ENCODE results near the gene CFAP61.

Gene CFAP61

DNA sequence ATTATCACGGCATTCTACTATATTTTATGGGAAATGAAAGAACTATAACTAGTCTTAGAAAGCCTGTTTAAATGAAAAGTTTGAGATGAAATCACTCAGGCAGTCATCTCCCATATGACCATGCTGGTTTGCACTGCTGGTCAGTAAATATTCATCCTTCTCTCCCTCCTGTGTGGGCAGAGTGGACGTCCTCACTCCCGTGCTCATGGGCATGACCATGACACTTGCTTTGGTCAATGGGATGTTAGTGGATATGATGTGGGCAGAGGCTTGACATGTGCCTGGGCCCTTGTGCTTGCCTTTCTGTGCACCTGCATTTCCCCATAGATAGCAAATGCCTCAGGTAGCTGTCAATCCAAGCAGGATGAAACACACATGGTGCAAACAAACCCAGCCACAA, 222.5 kb downstream of the CFAP61 start:
- no peak for DNase-seq (ENCODE audit: low read depth)

DNA sequence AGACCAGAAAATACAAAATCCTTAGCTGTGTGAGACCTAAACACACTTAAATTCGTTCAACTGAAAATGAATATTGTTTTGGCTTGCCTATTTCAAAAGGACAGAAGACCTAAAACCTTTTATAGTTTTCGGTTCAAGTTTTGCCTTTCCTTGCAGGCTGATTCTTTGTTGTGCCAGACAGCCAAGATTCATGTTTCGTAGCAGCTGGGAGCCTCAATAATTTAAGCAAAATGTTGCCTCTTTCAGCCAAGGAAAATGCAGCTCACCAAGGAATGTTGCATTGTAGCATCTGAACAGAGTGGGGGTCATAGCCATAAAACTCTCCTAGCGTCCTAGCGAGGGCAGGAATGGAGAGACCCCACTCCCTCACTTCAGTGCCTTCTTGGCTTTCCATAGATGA, 223.3 kb downstream of the CFAP61 start:
- DNase-seq (ENCODE audit: low read depth): no peak

DNA sequence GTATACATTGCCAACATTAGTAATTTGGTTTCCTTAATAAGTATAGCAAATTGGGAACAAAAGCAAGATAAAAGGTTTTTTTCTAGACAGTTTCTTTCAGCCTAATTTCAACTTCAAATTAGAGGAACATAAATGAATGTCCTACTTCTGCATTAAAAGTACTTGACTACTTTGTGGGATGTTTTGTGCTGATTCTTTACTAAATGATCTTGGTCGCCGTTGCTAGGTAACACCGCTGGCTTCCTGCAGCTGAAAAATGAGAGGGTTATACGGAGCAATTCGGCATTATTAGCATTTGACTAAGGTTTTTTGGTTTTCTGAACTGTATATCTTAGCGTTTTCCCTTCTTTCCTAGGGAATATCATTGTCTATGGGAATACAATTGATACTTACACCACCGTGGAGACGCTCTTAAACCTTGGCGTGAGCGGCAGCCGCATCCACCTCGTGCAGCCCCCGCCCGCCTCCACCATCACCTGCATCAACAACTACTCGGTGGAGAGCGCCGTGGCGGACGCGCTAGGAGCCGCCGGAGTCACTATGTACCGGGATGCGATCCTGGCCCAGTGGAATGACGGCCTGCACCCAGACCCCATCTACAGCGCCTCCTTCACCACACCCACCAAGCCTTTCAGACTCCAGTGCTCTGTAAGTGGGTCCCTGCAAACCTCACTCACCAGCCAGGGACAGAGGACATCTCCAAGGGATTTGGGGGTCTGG, 224.6 kb downstream of the CFAP61 start:
- DNase-seq (ENCODE audit: low read depth): no peak

DNA sequence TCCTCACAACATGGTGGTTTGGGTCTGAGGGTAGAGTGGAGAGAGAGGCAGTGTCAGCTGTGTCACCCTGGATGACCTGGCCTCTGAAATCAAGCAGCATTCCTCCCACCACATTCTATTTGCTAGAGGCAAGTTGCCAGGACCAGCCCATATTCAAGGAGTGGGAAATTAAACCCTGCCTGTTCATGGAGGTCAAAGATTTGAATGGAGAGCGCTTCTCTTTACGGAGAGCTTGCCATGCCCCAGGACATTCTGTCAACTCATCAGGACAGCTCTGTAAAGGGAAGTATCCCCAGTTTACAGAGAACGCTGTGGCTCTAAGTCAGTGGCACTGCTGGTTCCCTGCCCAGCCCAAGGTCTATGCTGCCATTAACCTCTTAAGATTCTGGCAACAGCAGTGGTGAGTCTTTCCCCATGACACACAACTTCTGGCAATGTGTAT, 225.6 kb downstream of the CFAP61 start:
- no peak for DNase-seq (ENCODE audit: low read depth)

DNA sequence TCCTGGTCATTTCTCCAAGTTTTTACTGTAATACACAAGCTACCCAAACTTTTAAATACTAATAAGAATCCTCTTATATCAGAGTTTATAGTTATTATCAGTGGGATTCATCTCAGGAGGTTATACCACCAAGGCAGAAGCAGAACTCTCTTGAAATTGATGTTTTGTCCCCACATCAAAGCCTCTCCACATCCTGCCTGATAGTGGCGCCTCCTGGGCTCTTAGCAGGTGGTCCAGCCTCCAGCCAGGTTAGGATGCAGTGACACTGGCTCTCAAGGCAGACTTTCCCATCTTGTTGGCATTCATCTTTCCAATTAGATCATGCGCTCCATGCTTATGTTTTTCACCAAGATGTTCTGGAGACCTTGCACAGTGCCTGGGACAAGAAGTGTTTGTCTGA, 233.7 kb downstream of the CFAP61 start:
- no peak for DNase-seq (ENCODE audit: low read depth)

DNA sequence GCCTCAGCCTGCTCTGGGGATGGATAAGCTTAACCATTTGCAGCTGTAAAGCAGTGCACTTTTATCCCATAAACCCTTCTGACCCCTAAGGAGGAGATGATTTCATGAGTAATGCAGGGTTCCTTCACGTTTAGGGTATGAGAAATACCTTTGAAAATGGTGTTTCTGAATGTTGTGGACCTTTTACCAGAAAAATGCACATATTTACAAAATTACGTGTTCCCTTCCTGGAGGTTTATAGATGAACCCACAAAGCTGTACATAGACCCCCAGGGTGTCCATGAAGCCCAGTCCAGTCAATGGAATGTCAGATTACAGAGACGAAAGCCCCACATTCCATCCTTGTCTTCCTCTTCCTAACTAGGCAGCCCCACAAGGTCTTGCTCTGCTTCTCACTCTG, 237.0 kb downstream of the CFAP61 start:
- DNase-seq (ENCODE audit: low read depth): no peak

DNA sequence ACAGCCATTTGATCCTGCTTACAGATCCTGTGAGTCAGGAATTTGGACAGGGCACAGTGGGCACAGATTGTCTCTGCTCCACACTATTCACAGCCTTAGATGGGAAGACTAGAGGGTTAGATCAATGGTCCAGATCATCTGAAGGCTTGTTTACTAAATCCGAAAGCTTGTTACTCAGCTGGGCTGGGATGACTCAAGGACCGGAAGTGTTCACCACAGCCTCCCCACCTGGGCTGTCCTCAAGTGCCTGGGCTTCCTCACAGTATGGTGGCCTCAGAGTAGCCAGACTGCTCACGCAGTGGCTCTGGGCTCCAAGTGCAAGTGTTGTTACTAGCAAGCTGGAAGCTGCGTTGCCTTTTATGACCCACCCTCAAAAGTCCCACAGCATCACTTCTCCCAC, 240.1 kb downstream of the CFAP61 start:
- no peak for DNase-seq (ENCODE audit: low read depth)

DNA sequence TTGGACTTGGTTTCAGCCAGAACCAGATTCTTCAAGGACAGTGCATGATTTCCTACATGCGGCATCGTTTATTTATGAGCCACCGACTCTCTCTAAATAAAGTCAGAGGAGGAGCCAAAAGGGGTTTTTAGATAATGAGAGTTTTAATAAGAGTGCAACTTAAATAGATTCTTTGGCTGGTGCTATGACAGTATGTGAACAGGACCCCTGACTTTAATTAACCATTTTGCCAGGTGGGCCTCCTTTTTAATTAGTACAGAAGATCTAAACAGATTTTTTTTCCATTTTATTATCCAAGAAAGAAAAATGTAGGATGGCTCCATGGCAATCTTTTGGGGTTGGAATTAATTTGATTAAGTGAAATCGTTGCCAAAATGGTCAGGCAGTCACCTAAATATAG, 240.8 kb downstream of the CFAP61 start:
- DNase-seq (ENCODE audit: low read depth): no peak

DNA sequence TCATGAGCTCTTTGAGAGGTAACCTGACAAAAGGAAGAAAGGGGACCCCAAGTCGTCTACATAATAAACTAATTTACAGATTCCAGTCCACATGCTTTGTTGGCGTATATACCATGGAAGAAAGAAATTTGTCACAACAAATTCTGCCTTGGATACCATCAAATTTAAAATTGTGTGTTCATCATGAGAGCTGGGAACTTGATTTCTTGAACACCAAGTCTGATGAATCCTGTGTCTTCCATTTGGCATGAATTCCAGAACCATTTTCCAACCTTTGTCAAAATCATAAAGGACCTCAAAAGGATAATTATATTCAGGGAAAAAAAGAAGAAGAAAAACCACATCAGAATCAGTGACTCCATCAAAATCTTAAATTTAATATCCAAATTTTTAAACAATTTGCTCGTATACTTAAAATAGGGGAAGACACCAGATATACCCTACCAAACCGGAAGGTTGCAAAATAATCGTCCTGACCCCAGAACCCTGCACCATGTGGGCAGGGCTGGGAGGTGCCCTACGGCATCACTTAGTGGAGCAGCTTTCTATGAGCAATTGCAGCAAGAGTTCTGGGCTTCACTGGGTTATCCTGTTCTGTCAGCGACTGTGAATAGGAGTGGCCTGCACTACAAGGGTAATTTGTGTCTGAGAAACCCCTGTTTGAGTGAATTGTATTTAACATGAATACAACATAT, 241.5 kb downstream of the CFAP61 start:
- no peak for DNase-seq (ENCODE audit: low read depth)

DNA sequence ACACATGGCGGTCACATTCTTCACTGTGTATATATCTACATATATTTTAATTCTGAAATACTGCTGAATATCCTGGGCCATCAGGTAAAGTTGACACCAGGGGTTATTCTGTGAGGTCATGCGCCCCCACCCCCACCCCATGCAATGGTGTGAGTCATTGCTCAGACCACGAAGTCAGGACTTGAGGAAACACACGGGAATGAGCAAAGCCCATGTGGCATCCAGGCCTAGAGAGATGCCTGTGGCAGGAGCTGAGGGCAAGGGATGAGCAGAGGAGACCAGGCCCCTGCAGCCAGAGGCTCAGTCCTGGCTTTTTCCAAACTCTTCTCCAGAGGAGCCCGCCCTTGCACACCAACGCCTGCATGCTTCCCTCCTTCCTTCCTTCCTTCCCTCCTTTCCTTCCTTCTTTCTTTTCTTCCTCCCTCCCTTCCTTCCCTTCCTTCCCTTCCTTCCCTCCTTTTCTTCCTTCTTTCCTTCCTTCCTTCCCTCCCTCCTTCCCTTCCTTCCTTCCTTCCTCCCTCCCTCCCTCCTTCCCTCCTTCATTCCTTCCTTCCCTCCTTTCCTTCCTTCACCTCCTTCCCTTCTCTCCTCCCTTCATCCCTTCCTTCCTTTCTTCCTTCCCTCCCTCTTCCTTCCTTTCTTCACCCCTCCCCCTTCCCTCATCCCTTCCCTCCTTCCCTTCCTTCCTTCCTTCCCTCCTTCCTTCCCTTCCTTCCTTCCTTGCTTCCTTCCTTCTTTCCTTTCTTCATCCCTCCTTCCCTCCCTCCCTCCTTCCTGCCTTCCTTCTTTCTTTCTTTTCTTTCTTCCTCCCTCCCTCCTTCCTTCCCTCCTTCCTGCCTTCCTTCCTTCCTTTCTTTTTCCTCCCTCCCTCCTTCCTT, 243.5 kb downstream of the CFAP61 start:
- no peak for DNase-seq (ENCODE audit: low read depth)

DNA sequence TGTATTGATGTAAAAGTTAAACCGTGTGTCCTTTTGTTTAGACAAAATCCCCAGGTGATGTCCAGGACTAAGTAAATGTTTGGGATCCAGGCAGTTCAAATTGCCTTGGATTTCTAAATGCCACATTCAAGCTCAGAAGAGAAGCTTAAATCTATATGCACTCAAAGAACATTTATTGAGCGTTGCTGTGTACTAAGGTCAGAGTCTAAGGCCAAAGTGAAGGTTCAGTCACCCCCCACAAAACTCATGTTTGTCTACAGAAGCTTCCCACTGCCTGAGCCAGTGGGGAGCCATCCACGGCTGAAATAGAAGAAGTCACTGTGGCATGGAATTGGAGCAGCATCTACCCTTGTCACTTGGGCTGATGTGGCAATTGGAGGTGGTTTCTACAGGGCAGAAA, 244.8 kb downstream of the CFAP61 start:
- DNase-seq (ENCODE audit: low read depth): no peak

DNA sequence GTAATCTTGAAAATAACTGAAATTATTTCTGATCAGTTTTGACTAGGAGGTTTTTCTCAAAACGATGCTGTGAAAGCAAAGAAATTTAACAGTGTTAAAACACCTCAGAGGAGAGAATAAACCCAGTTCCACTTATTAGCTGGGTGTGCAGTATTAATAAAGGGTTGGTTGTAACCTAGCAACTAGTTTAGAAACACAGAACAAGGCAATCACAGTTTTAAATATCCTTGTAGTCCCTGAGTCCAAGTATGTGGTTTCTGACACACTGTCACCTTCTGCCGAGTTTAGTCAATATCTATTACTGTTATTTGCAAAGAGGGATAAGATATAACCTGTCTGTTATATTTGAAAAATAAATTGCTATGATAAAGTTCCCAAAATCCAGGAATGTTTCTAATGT, 245.4 kb downstream of the CFAP61 start:
- DNase-seq (ENCODE audit: low read depth): no peak

DNA sequence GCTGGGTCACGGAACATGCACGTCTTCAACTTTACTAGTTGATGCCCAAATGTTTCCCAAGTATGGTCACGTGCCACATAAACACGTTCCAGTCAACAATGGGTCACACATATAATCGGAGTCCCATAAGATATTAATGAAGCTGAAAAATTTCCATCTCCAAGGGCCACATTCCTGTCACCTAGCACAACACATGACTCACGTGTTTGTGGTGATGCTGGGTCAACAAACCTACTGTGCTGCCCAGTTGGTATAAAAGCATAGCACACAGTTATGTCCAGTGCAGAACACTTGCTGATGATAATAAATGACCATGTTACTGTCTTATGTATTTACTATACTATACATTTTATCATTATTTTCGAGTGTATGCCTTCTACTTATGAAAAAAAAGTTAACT, 247.6 kb downstream of the CFAP61 start:
- no peak for DNase-seq (ENCODE audit: low read depth)

DNA sequence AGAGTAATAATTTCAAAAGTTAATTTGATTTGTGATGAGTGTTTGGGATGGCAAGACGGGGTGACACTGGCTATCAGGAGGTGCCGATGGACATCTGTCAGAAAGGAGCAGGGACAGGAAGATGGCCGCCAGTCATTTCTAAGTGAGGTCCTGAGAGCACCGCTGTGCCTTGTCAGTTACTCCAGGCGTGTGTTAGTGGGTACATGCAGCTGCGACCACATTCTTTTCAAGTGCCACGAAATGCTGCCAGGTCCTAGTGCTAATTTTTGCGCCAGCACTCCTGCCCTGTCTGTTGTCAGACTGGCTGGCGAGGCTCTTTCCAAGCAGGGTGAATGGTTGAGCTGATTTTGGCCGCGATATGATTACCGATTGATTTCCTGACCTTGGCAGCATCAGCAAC, 251.0 kb downstream of the CFAP61 start:
- no peak for DNase-seq (ENCODE audit: low read depth)

DNA sequence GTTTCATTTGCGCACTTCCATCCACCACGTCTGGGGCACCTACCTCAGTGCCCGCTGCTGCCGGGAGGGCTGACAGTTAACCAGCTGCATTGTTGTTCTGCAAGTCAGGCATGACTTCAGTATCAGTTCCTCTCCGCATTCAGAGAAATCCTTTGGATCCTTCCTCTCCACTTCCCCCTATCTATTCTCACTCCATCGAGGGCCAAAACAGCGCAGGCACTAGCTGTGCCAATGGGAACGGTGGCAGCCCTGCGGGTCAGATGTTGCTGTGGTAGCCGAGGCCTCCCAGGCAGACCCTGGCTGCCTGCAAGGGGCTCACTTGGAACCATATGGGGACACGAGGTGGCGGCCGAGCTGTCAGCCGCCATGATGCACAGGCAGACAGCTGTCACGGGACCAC, 251.4 kb downstream of the CFAP61 start:
- DNase-seq (ENCODE audit: low read depth): no peak

DNA sequence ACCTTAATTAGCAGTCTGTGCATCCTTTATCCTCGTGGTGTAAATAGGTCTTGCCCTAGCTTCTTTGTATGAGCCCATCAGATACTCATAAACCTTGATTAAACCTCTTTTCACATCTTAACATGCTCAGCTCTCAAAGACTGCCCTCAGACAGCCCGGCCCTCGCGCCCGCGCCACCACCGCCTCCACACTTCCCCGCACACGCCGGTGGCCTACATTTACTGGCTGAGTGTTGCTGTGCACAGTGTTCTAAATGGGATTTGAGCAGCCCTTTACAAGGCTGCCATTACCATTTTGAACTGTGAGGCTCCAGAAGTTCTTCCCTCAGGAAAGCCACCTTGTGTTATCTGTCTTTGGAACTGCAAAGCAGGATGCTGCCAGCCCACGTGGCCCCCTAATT, 252.6 kb downstream of the CFAP61 start:
- no peak for DNase-seq (ENCODE audit: low read depth)

DNA sequence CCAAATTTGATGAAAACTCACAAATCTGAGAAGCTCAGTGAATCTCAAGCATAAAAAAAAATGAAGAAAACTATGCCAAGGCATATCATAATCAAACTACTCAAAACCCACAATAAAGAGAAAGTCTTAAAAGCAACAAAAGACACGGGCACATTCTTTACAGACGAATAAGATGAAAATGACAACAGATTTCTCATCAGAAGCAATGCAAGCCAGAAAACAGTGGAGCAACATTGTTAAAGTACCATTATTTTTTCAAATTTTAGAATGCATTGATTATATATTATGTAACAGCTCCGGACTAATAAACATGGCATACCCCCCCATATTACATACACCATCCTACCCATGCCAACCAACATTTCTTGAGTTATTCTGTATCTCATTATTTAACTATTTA, 260.2 kb downstream of the CFAP61 start:
- no peak for DNase-seq (ENCODE audit: low read depth)

DNA sequence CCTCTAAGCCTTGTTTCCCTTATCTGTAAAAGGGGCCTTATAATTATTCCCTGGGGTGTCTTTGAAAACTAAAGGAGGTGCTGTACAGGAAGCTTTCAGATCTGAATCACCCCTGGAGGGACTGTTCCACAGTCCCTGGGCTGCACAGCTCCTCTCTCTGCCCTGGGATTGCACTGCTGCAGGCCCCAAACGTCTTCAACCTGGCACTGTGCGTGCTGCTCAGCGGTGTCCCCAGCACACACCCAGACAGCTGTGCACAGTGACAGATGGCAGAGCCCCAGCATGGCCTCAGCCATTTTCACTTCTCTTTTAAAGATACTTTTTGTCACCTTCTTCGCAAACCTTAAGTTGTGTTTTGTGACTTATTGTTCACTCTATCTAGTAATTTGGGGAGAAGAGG, 264.9 kb downstream of the CFAP61 start:
- DNase-seq (ENCODE audit: low read depth): no peak

DNA sequence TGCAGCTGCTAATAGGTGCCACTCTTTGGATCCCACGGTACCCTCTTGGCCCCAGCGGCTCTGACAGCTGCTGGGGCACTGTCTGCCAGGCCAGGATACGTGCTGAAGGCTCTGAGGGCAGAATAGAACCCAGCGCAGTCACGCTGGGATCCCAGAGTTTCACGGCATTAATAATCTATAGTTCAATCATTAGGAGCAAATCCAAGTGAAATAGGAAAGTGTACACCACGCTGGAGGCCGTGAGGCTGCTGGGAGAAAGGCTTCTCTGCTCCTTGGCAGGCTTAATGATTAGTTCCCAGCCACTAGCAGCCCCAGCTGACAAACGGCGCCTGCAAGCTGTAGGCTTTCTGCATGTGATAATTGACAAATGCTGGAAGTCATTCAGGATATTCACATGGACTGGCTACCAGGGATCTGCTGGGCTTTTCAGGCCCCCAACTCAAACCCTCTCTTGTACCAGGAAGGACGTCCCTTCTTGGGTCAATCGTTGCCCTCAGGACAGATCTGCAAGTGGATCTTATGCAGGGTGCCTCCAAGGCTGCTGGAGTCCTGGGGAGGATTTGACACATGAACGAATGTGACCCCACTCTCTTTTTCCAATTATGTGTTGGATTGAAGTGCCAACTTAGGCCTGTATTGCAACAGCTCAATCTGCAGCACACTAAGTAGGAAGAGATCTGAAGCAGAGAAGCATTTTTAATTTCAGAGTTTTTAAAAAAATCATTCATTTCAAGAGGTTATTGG, 265.5 kb downstream of the CFAP61 start:
- DNase-seq (ENCODE audit: low read depth): no peak

DNA sequence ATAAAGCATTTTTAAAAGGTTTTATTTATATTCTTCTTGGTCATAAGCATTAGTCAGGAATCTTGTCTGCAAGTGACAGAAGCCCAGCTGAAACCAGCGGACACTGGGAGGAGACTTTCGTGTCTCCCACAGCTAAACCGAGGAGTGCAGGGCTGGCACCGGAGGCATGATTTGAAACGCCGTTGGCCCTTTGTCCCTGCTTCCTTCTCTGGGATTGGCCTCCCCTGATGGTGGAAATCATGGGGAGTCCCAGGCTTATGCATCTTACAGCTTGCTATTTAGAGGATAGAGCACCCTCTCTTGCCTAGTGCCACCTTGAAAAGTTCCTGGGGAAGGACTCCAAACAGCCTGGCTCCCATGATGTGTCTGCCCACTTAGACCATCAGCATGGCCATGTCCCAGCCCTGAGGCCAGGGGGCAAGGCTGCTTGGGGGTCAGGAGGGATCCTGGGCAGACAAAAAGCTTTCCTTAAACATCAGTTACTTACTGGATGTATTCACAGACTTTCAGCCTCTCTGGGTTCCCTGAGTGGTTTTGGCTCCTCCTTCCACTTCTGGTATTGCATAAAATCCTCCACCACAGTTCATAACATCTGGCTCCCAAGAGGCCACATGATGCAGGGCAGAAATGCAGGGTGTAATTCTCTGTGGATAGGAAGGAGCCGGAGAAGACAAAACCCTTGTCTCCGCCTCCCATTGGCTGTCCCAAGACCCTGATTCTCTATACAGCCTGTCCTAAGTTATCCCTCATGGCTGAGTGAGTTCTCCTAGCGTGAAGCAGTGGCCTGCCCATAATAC, 266.2 kb downstream of the CFAP61 start:
- no peak for DNase-seq (ENCODE audit: low read depth)

DNA sequence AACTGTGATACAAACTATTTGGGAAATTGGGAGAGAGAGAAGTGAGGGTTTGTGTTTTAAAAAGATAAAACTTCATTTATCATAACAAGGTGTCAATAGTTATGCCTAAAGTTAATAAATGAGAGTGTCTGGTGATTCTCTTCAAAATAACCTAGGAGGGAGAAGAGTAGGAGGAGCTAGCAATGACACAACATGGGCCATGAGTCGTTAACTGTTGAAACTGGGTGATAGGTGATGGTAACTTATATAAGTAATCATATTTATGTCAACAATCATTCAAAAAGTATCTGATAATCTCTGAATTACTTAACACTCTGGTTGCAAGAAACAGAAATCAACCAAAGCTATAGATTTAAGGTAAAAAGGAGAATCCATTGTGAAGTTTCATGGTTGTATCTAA, 268.8 kb downstream of the CFAP61 start:
- DNase-seq (ENCODE audit: low read depth): no peak
